Body of pancreas (tissue), 4 donors: ENCODE results near the gene CACUL1. TPM values are rescaled to one million over a fixed set of nuclear protein-coding genes. Genes with fewer than 3 reads are reported as not detected.

Experiments
- ATAC-seq: fragments of 150-250 bp; one replicate; pipeline ENCODE4 v1.9.1; 2016
- DNase-seq, 4 donors: peaks; one replicate each; pipeline ENCODE4 v3.0.0-alpha.2; 2019
- H3K27ac ChIP-seq, 4 donors: fragments of 200-600 bp; sonication (generic); 1 replicate in 3 of 4; 2 replicates in 1 of 4; pipeline versions ENCODE4 v1.5.1 to v1.6.1; 2016 to 2019; ENCODE audit warnings: mild to moderate bottlenecking in 1 of 4, mixed read lengths in 1 of 4, moderate library complexity in 1 of 4
- H3K27me3 ChIP-seq, 2 donors: fragments of 200-600 bp; sonication (generic); one replicate each; pipeline ENCODE4 v1.6.0; 2016; ENCODE audit warnings: mild to moderate bottlenecking in 1 of 2
- H3K36me3 ChIP-seq, 2 donors: fragments of 200-600 bp; sonication (generic); replicated peaks in 1 of 2; 2 replicates each; pipeline ENCODE4 v1.5.1; 2016; ENCODE audit warnings: low read depth in 2 of 2; ENCODE audit not compliant: insufficient read depth in 1 of 2
- H3K4me1 ChIP-seq: fragments of 200-600 bp; sonication (generic); one replicate; pipeline ENCODE4 v1.6.0; 2016
- H3K4me3 ChIP-seq, 2 donors: fragments of 200-600 bp; sonication (generic); 1 replicate in 1 of 2; 2 replicates in 1 of 2; pipeline ENCODE4 v1.5.1; 2016 to 2019
- H3K9me3 ChIP-seq, 3 donors: fragments of 200-600 bp; sonication (generic); 1 replicate in 2 of 3; 2 replicates in 1 of 3; pipeline ENCODE4 v1.5.1; 2016
- CTCF ChIP-seq, 7 experiments: fragments of 450-650 bp in 4 of 7; fragments of 200-600 bp in 3 of 7; sonication (generic) in 3 of 7; IDR thresholded peaks; one replicate each; pipeline ENCODE4 v1.5.1; 2016 to 2019; ENCODE audit warnings: antibody characterized with exemption in 7 of 7
- POLR2A ChIP-seq, 3 donors: fragments of 450-650 bp; IDR thresholded peaks; one replicate each; pipeline ENCODE4 v1.6.1; 2016; ENCODE audit warnings: antibody characterized with exemption in 3 of 3, mild to moderate bottlenecking in 2 of 3
- WGBS, 2 donors: methylation state at CpG; one replicate each; pipeline ENCODE4 v1.1.5; 2017; 5-methylcytosine and 5-hydroxymethylcytosine counted together
- intact Hi-C: fragments of 100-400 bp; cut with DNase I; formaldehyde crosslinking; loops from one replicate; pipeline ENCODE4 v1.15.1; 2023
- total RNA-seq, 2 donors: library from RNA; depleted of rRNA; stranded (reverse); fragments of >200 nt; gene quantifications; one replicate each; pipeline ENCODE4 v1.1.0, GENCODE V29; 2016

The CACUL1 gene
- total RNA-seq, 2 donors from 2014 or later = 12.9 to 16.1 TPM

GRCh38 chr10:118778727-118779126 is 24.0 kb upstream of the CACUL1 start:
- H3K4me1 ChIP-seq = no peaks in the 10 kb centered on the region
- H3K4me3 ChIP-seq = no peak overlapping the region
- WGBS, 2 donors = 55 to 60% methylated on average over 6 to 7 of the region's 7 CpGs
- ATAC-seq (no peak), DNase-seq (no peak)
- no peak overlapping the region for H3K27ac ChIP-seq
- no peaks in the 10 kb centered on the region for H3K9me3 ChIP-seq
- intact Hi-C loops = no loop called here
- no peaks in the 10 kb centered on the region for H3K36me3 ChIP-seq
- no peaks in the 10 kb centered on the region for H3K27me3 ChIP-seq
- no peak for TF ChIP-seq POLR2A (IDR thresholded peaks at IDR 0.05)

GRCh38 chr10:118776960-118777359 is 22.2 kb upstream of the CACUL1 start:
- intact Hi-C loops = no loop called here
- 65 to 78% methylated on average over 5 of the region's 5 CpGs for WGBS, 2 donors

GRCh38 chr10:118776033-118776432 is 21.3 kb upstream of the CACUL1 start:
- 82 to 95% methylated on average over 3 of the region's 3 CpGs for WGBS, 2 donors
- Histone ChIP-seq H3K27ac (no peak overlapping the region), H3K4me1 (no peaks in the 10 kb centered on the region), H3K36me3 (no peaks in the 10 kb centered on the region), H3K27me3 (no peaks in the 10 kb centered on the region), H3K4me3 (no peak overlapping the region), H3K9me3 (no peaks in the 10 kb centered on the region)
- ATAC-seq (no peak), DNase-seq (no peak)
- intact Hi-C loops = no loop called here
- TF ChIP-seq POLR2A (IDR thresholded peaks at IDR 0.05) (no peak), CTCF (IDR thresholded peaks at IDR 0.05) (no peak)

More at GRCh38 chr10:118776960-118777359, 22.2 kb upstream of the CACUL1 start:
- Histone ChIP-seq H3K4me3 (no peak overlapping the region), H3K4me1 (no peaks in the 10 kb centered on the region), H3K27me3 (no peaks in the 10 kb centered on the region), H3K36me3 (no peaks in the 10 kb centered on the region), H3K9me3 (no peaks in the 10 kb centered on the region), H3K27ac (no peak overlapping the region)
- DNase-seq (no peak), ATAC-seq (no peak)
- TF ChIP-seq POLR2A (IDR thresholded peaks at IDR 0.05) (no peak), CTCF (IDR thresholded peaks at IDR 0.05) (no peak)

- 58 to 69% methylated on average over 7 of the region's 7 CpGs for WGBS, 2 donors
- no peak for DNase-seq
- H3K27ac ChIP-seq = no peak overlapping the region
- TF ChIP-seq POLR2A (IDR thresholded peaks at IDR 0.05) (no peak), CTCF (IDR thresholded peaks at IDR 0.05) (peak in 1 of 7 experiments; percentile 11)
- intact Hi-C loops = no loop called here
- H3K27me3 ChIP-seq = no peaks in the 10 kb centered on the region
- H3K9me3 ChIP-seq = no peaks in the 10 kb centered on the region
- no peak for ATAC-seq
- H3K36me3 ChIP-seq = no peaks in the 10 kb centered on the region
- H3K4me3 ChIP-seq = no peak overlapping the region
- no peaks in the 10 kb centered on the region for H3K4me1 ChIP-seq
Observed at GRCh38 chr10:118775478-118775877, 20.7 kb upstream of the CACUL1 start.

- no peak for TF ChIP-seq CTCF (IDR thresholded peaks at IDR 0.05)
- TF ChIP-seq POLR2A (IDR thresholded peaks at IDR 0.05) = no peak
- DNase-seq (no peak), ATAC-seq (no peak)
- no peaks in the 10 kb centered on the region for H3K4me1 ChIP-seq
- H3K27ac ChIP-seq = no peak overlapping the region
- WGBS, 2 donors = 56 to 85% methylated on average over 4 of the region's 4 CpGs
- intact Hi-C loops = no loop called here
- H3K27me3 ChIP-seq = no peaks in the 10 kb centered on the region
- H3K9me3 ChIP-seq = no peaks in the 10 kb centered on the region
- H3K4me3 ChIP-seq = no peak overlapping the region
- no peaks in the 10 kb centered on the region for H3K36me3 ChIP-seq
Observed at GRCh38 chr10:118773041-118773440, 18.3 kb upstream of the CACUL1 start.
